ENCODE data around the gene MLH3. TPM values are rescaled to one million over a fixed set of nuclear protein-coding genes. Genes with fewer than 3 reads are reported as not detected.

MLH3 gene
- total RNA-seq, 1 donor from 2014 or later = 27.7 TPM

GRCh38 chr14:75044752-75045151 is 6.5 kb downstream of the MLH3 start:
- TF ChIP-seq CTCF (conservative IDR thresholded peaks at IDR 0.05) = no peak
- no peak overlapping the region for H3K4me3 Mint-ChIP-seq
- no peak for DNase-seq (ENCODE audit: low read depth, low spot score)
- peaks cover 24% of the 10 kb centered on the region for H3K36me3 Mint-ChIP-seq (ENCODE audit: low read depth)
- H3K27ac Mint-ChIP-seq (ENCODE audit: unreplicated experiment) = no peak overlapping the region
- no peaks in the 10 kb centered on the region for H3K27me3 Mint-ChIP-seq (ENCODE audit: low read depth)
- peaks cover 29% of the 10 kb centered on the region for H3K4me1 Mint-ChIP-seq
- H3K9me3 Mint-ChIP-seq = no peaks in the 10 kb centered on the region

GRCh38 chr14:75044322-75044721 is 6.9 kb downstream of the MLH3 start:
- no peak for DNase-seq (ENCODE audit: low read depth, low spot score)
- no peak for TF ChIP-seq CTCF (conservative IDR thresholded peaks at IDR 0.05)
- peaks cover 28% of the 10 kb centered on the region for H3K4me1 Mint-ChIP-seq
- H3K27me3 Mint-ChIP-seq (ENCODE audit: low read depth) = no peaks in the 10 kb centered on the region
- no peak overlapping the region for H3K27ac Mint-ChIP-seq (ENCODE audit: unreplicated experiment)
- peaks cover 22% of the 10 kb centered on the region for H3K36me3 Mint-ChIP-seq (ENCODE audit: low read depth)
- no peaks in the 10 kb centered on the region for H3K9me3 Mint-ChIP-seq
- H3K4me3 Mint-ChIP-seq = no peak overlapping the region

- Mint-ChIP-seq H3K27me3 (ENCODE audit: low read depth) (no peaks in the 10 kb centered on the region), H3K36me3 (ENCODE audit: low read depth) (peaks cover 10% of the 10 kb centered on the region), H3K4me3 (no peak overlapping the region), H3K9me3 (no peaks in the 10 kb centered on the region), H3K27ac (ENCODE audit: unreplicated experiment) (no peak overlapping the region), H3K4me1 (peaks cover 28% of the 10 kb centered on the region)
- no peak for TF ChIP-seq CTCF (conservative IDR thresholded peaks at IDR 0.05)
- DNase-seq (ENCODE audit: low read depth, low spot score) = no peak
Observed at GRCh38 chr14:75042035-75042434, 9.2 kb downstream of the MLH3 start.

GRCh38 chr14:75041613-75042012 is 9.7 kb downstream of the MLH3 start:
- Mint-ChIP-seq H3K4me1 (peaks cover 28% of the 10 kb centered on the region), H3K4me3 (no peak overlapping the region), H3K27ac (ENCODE audit: unreplicated experiment) (no peak overlapping the region), H3K36me3 (ENCODE audit: low read depth) (peaks cover 8% of the 10 kb centered on the region), H3K9me3 (no peaks in the 10 kb centered on the region), H3K27me3 (ENCODE audit: low read depth) (no peaks in the 10 kb centered on the region)
- no peak for DNase-seq (ENCODE audit: low read depth, low spot score)
- no peak for TF ChIP-seq CTCF (conservative IDR thresholded peaks at IDR 0.05)

GRCh38 chr14:75040959-75041358 is 10.3 kb downstream of the MLH3 start:
- H3K4me3 Mint-ChIP-seq = no peak overlapping the region
- peaks cover 5% of the 10 kb centered on the region for H3K36me3 Mint-ChIP-seq (ENCODE audit: low read depth)
- no peak overlapping the region for H3K27ac Mint-ChIP-seq (ENCODE audit: unreplicated experiment)
- H3K9me3 Mint-ChIP-seq = no peaks in the 10 kb centered on the region
- no peak for TF ChIP-seq CTCF (conservative IDR thresholded peaks at IDR 0.05)
- DNase-seq (ENCODE audit: low read depth, low spot score) = no peak
- peaks cover 23% of the 10 kb centered on the region for H3K4me1 Mint-ChIP-seq
- H3K27me3 Mint-ChIP-seq (ENCODE audit: low read depth) = no peaks in the 10 kb centered on the region

- no peaks in the 10 kb centered on the region for H3K27me3 Mint-ChIP-seq (ENCODE audit: low read depth)
- DNase-seq (ENCODE audit: low read depth, low spot score) = no peak
- H3K9me3 Mint-ChIP-seq = no peaks in the 10 kb centered on the region
- TF ChIP-seq CTCF (conservative IDR thresholded peaks at IDR 0.05) = no peak
- peaks cover 20% of the 10 kb centered on the region for H3K4me1 Mint-ChIP-seq
- peaks cover 5% of the 10 kb centered on the region for H3K36me3 Mint-ChIP-seq (ENCODE audit: low read depth)
- no peak overlapping the region for H3K27ac Mint-ChIP-seq (ENCODE audit: unreplicated experiment)
- H3K4me3 Mint-ChIP-seq = no peak overlapping the region
Observed at GRCh38 chr14:75040507-75040906, 10.8 kb downstream of the MLH3 start.

Data from neural crest cell (in vitro differentiated cells).